GM21825 (cell line): ENCODE data around the gene AEBP2.

Experiments used
- ATAC-seq: cut with Tn5 transposase; IDR thresholded peaks from one replicate; pipeline ENCODE4 v1.9.1; 2021; ENCODE audit warnings: mild to moderate bottlenecking, moderate library complexity; ENCODE audit not compliant: unreplicated experiment

Gene AEBP2

GRCh38 chr12:19498099-19498498 is 58.8 kb downstream of the AEBP2 start:
- no peak for ATAC-seq

DNA sequence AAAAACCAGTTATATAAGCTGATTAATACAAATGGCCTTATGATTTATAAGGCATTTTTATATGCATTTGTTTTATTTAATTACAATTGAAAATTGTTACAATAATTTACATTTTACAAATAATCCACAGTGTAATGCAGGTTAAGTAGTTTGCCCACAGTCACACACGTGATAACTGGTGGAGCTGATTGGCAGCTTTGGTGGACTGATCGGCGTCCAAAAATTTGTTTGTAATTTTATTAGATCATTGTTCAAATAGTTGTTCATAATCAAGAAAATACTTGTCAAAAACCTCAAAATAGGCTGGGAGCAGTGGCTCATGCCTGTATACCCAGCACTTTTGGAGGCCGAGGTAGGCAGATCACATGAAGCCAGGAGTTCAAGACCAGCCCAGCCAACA is 59.7 kb downstream of the AEBP2 start:
- no peak for ATAC-seq

DNA sequence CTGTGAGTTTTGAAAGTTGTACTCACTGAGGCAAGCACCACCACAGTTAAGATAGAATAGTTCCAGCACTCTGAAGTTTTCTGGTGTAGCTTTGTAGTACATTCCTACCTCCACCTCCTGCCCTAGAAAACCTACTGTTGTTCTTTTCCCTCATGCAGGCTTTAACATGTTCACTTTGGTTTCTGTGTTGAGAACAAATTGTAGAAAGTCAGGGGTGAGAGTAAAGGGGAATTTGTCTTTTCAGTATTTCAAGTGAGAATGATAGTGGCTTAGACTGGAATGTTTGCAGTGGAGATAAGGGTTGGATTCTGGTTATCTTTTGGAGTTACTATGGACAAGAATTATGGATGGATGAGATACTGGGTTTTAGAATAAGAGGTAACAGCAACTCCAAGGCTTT is 67.2 kb downstream of the AEBP2 start:
- no peak for ATAC-seq

- no peak for ATAC-seq
Measured at GRCh38 chr12:19507823-19508222, 68.5 kb downstream of the AEBP2 start.

GRCh38 chr12:19510461-19510860 is 71.2 kb downstream of the AEBP2 start:
- no peak for ATAC-seq

GRCh38 chr12:19515179-19515578 is 75.9 kb downstream of the AEBP2 start:
- no peak for ATAC-seq

DNA sequence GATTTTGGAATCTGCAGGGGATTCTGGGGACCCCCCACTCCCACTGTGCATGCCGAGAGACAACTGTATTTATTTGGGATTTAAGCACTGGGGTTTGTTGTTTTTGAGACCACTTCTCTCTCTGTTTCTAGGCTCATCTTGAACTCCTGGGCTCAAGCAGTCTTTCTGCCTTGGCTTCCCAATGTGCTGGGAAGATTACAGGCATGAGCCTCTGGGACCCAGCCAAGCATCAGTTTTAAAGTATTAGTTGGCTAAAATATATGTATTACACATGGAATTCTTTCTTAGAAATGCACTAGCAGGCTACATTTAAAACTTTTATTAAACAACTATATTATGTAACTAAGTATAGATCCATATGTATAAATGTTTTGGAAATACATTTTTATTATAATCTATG is 78.3 kb downstream of the AEBP2 start:
- no peak for ATAC-seq

DNA sequence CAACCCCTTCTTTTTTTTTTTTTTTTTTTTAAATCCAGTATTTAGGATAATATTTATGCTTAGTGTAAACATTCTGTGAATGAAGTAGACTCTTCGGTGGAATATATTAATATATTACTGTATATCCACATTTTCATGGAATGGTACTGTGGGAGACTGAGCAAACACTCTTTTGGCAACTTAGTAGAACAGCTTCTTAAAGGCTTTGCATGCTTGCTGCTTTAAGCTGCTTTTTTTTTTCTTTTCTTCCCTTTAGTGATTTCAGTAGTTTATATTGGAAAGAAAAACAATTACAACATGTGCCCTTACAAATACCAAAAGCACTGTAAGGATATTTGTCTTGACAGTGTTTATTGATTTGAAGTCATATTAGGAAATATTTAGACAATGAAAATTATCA is 78.9 kb downstream of the AEBP2 start:
- ATAC-seq: no peak

DNA sequence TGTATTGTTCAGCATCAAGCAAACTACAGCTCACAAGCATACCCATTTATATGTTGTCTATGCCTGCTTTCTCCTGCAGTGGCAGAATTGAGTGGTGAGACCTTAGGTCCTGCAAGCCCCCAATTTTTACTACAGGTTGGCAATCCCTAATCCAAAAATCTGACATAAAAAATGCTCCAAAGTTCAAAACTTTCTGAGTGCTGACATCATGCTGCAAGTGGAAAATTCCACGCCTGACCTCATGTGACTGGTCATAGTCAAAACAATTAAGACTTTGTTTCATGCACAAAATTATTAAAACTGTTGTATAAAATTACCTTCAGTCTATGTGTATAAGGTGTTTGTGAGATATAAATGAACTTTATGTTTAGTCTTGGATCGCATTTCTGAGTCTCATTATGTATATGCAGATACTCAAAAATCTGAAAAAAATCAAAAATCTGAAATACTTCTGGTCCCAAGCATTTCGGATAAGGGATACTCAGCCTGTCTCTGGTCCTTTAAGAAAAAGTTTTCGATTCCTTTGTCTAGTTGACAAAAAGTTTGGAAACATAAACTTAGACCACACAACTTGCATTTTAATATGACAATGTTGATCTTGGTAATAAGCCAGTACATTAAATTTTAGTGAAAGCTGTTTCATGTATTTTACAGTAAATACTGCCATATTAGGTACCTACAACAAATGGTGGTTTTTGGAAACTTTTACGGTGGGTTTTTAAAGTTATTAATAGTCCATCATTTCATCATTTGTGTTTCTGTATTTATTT is 81.5 kb downstream of the AEBP2 start:
- ATAC-seq: no peak

DNA sequence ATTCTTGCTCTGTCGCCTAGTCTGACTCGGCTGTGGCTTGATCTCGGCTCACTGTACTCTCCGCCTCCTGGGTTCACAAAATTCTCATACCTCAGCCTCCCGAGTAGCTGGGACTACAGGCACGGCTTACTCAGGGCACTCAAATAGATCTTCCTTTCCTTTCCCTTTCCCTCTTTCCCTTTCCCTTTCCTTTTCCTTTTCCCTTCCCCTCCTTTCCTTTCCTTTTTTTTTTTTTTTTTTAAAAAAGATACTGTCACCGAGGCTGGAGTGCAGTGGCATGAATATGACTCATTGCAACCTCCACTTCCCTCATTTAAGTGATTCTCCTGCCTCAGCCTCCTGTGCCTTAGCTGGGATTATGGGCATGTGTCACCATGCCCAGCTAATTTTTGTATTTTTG is 86.0 kb downstream of the AEBP2 start:
- ATAC-seq: no peak

- ATAC-seq: no peak
Measured at GRCh38 chr12:19527866-19528265, 88.6 kb downstream of the AEBP2 start.

- no peak for ATAC-seq
Measured at GRCh38 chr12:19528750-19529149, 89.5 kb downstream of the AEBP2 start.

DNA sequence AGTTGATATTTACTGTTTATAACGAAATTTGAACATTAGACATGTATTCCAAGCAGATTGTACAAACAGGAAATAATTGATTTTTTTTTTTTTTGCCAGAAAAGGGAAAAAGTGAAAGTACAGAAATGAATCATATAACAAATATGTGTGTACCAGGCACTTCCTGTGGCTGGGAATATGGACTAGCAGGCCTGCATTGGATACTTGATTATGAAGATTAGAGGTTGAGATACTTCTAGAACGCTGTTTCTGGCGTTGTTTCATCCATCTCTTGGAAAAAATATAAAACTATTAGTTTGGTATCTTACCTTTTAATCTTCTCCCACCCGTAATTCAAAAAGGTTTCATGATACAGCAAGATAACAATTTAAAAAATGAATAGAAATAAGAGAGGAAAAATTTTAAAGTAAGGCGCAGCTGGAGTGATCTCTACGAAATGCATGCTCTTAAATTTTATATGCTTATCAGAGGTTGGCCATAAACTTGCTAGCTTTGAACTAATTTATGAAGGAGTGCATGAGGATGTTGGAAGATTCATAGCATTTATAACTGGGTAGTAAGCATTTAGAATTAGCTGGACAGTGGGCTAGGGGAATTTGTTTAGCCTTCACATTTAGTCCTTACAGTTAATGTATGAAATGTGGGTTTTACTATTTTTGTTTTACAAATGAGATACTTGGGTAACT is 90.8 kb downstream of the AEBP2 start:
- no peak for ATAC-seq

DNA sequence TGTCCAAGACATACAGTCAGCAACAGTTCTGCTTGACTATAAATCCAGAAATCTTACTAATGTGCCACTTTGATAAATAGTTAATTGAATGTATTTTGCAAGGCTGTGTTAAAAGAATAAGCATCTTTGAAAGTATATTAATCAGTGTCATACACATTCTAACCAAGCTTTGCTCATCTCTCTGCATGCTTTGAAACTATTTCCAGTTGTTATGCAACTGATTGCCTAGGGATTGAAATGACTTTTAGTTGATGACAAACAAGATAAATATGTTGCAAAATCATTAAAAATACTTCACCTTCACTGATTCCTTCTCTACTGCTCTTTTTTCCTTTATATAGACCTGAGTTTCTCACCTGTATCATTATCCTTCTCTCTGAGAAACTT is 91.3 kb downstream of the AEBP2 start:
- no peak for ATAC-seq

GRCh38 chr12:19533567-19533966 is 94.3 kb downstream of the AEBP2 start:
- no peak for ATAC-seq

DNA sequence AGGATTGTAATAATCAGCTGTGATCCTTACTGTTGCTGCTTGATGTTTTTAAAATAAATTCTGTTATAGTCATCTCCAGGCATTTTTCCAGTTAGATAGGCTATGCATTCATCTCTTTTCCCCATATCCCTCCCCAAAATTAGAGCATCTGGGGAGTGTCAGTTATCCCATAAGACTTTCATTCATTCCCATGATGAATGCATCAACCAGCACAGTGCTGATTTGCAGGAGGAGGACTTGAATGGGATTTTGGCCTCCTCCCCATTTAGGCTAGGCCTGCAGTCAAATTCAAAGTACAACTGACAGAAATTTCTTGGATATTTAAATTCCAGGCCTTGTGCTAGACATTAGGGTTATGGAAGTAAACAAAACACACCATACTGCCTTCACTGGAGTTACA is 99.8 kb downstream of the AEBP2 start:
- no peak for ATAC-seq

DNA sequence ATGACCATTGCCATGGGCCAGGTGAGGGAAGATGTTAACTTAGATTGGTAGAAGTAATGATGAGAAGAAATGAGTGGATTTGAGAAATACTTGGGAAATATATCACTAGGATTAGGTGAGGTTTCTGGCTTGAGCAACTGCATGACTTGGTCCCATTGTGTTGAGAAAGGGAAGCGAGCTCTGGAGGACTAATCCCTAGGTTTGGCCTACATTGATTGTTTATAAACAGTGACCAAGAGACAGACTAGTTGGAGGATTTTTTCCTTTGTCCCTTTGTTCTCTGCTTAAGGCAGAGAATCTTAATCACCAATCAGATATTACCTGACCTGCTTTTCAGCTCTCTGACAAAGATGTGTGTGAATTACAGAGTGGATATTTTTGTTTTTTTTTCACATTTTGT is 100.5 kb downstream of the AEBP2 start:
- ATAC-seq: no peak

- ATAC-seq: no peak
Measured at GRCh38 chr12:19542606-19543005, 103.3 kb downstream of the AEBP2 start.

- ATAC-seq: no peak
Measured at GRCh38 chr12:19544353-19544752, 105.1 kb downstream of the AEBP2 start.

- no peak for ATAC-seq
Measured at GRCh38 chr12:19545301-19545700, 106.0 kb downstream of the AEBP2 start.

GRCh38 chr12:19546027-19546426 is 106.7 kb downstream of the AEBP2 start:
- no peak for ATAC-seq

DNA sequence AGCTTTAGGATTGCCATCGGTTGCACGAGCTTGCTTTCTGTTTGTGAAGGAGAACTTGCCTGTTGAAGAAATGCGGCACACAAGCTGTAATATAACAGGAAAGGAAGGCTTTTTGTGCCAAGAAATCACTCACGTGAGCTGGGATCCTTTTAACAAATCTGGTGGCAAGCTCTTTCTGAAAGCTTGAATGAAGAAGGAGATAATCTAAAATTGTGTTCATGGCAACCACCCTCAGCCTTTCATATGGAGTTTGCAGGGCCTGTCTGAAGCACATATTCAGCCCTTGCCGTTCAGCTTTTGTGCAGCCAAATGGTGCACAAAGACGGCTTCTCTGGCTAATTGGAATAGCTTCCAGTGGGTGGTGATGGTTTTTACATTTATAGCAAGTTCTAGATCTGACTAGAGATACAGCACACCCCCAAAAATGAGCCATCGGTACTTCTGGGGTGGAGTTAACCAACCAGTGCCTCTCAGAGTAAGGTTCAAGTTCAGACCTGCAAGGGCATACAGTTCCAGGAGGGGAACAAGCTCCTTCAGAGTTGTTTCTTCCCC is 107.4 kb downstream of the AEBP2 start:
- ATAC-seq: no peak
